ENCODE results near the gene KRT10. TPM values are rescaled to one million over a fixed set of nuclear protein-coding genes. Genes with fewer than 3 reads are reported as not detected.
"Not testable (repeated sequence)": the region's sequence is repeated elsewhere in the genome, so short reads cannot be mapped to it uniquely, and the experiment has no call there.

The KRT10 gene
- total RNA-seq, 1 donor from 2014 or later = 13.6 TPM

GRCh38 chr17:40832840-40833239 lies 10.4 kb upstream of the KRT10 start:
- no peak for DNase-seq

GRCh38 chr17:40830085-40830776 lies 7.8 kb upstream of the KRT10 start:
- no peak for DNase-seq

GRCh38 chr17:40828454-40829044 lies 6.1 kb upstream of the KRT10 start:
- peak; percentile 13 for DNase-seq

- DNase-seq = peak; percentile 12
Measured at GRCh38 chr17:40827746-40828453, 5.5 kb upstream of the KRT10 start.

- DNase-seq = no peak
Measured at GRCh38 chr17:40825599-40825998, 3.2 kb upstream of the KRT10 start.

GRCh38 chr17:40824015-40824832 lies 1.8 kb upstream of the KRT10 start:
- DNase-seq = no peak

GRCh38 chr17:40821536-40821935 lies 878 bp downstream of the KRT10 start:
- no peak for DNase-seq

GRCh38 chr17:40820228-40820838 lies 2.1 kb downstream of the KRT10 start:
- no peak for DNase-seq

- DNase-seq = peak; percentile 18
Measured at GRCh38 chr17:40819528-40820125, 2.8 kb downstream of the KRT10 start.

- DNase-seq = peak; percentile 93
Measured at GRCh38 chr17:40818733-40819527, 3.5 kb downstream of the KRT10 start.

- no peak for DNase-seq
Measured at GRCh38 chr17:40818343-40818732, 4.1 kb downstream of the KRT10 start.

GRCh38 chr17:40817103-40817682 lies 5.2 kb downstream of the KRT10 start:
- DNase-seq = no peak

GRCh38 chr17:40816569-40816968 lies 5.8 kb downstream of the KRT10 start:
- no peak for DNase-seq

GRCh38 chr17:40815381-40815780 lies 7.0 kb downstream of the KRT10 start:
- no peak for DNase-seq

GRCh38 chr17:40814657-40815056 lies 7.8 kb downstream of the KRT10 start:
- DNase-seq = not testable (repeated sequence)

- no peak for DNase-seq
Measured at GRCh38 chr17:40813804-40814203, 8.6 kb downstream of the KRT10 start.

- DNase-seq = no peak
Measured at GRCh38 chr17:40812639-40813038, 9.8 kb downstream of the KRT10 start.

GRCh38 chr17:40810494-40810893 lies 11.9 kb downstream of the KRT10 start:
- no peak for DNase-seq

- no peak for DNase-seq
Measured at GRCh38 chr17:40809721-40810421, 12.5 kb downstream of the KRT10 start.

GRCh38 chr17:40806131-40806530 lies 16.3 kb downstream of the KRT10 start:
- no peak for DNase-seq
